GM18505 (cell line): ENCODE data around the gene PRR5.

Source experiments
- ATAC-seq: cut with Tn5 transposase; IDR thresholded peaks from one replicate; pipeline ENCODE4 v1.9.1; 2021; ENCODE audit not compliant: unreplicated experiment
- POLR2A ChIP-seq: IDR thresholded peaks from 4 replicates; pipeline ENCODE4 v1.6.1; 2011; ENCODE audit warnings: borderline replicate concordance; ENCODE audit not compliant: insufficient read depth, insufficient read length; ENCODE audit errors: extremely low read depth

Gene PRR5

GRCh38 chr22:44693756-44694155, 8.2 kb upstream of the PRR5 start:
- no peak for ATAC-seq
- no peak for TF ChIP-seq POLR2A

- no peak for TF ChIP-seq POLR2A
- ATAC-seq = no peak
These were observed 4.4 kb upstream of the PRR5 start for GRCh38 chr22:44697423-44698141.

- no peak for TF ChIP-seq POLR2A
- no peak for ATAC-seq
These were observed 3.2 kb upstream of the PRR5 start for GRCh38 chr22:44698531-44699421.

DNA sequence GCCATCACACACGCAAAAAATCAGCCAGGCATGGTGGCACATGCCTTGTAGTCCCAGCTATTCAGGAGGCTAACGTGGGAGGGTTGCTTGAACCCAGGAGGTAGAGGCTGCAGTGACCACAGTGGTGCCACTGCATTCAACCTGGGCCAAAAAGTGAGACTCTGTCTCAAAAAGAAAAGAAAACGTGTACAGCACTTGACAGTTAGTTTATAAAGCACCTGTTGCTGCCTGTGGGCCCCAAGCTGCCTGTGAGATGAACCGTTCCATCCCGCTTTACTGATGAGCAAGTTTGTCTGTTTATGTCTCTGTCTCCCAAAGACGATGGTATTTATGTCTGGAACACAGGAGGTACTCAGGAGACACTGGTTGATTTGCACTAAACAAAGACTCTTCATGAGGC, 1.5 kb upstream of the PRR5 start:
- no peak for ATAC-seq
- no peak for TF ChIP-seq POLR2A

- no peak for TF ChIP-seq POLR2A
- ATAC-seq = no peak
These were observed 715 bp upstream of the PRR5 start for GRCh38 chr22:44701187-44701790.

- ATAC-seq = peak; percentile 30
- TF ChIP-seq POLR2A = no peak
These were observed 635 bp downstream of the PRR5 start for GRCh38 chr22:44702479-44703198.

GRCh38 chr22:44703255-44703870, 1.4 kb downstream of the PRR5 start:
- TF ChIP-seq POLR2A = no peak
- no peak for ATAC-seq

DNA sequence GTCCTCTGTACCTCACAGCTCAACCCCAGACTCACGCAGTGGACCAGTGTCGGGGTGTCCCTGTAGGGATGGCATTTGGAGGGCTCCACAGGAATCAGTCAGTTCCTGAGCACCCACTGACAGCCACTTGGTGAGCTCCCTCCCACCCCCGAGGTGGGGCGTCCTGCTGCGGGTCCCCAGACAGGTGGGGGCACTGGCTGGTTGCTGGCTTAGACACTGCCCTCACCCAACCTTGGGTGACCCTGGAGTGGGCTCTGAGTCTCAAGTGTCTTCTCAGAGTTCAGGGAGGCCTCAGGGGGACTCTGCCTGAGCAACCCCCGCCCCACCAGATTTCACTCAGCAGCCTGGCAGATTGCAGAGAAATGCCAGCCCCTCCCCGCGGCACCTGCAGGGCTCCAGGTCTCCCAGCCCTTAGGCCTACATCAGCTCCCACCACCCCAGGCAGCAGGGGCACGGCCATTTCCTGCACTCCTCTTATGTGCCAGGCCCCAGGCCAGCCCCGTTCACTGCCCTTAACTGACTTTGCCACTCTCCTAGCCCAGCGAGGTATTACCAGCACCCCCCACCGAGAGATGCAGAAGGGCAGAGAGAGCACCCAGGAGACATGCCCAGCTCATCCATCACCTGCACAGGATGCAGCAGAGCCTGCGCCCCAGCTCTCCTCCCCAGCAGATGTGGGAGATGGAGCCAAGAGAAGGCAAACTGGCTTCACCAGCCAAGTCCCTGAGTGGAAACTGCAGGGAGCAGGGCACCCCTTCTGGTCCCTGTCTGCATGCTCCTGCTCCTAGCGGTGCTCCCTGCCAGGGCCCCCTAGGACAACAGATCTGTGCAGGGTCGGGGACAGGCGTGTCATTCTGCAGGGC, 2.4 kb downstream of the PRR5 start:
- no peak for ATAC-seq
- TF ChIP-seq POLR2A = no peak

DNA sequence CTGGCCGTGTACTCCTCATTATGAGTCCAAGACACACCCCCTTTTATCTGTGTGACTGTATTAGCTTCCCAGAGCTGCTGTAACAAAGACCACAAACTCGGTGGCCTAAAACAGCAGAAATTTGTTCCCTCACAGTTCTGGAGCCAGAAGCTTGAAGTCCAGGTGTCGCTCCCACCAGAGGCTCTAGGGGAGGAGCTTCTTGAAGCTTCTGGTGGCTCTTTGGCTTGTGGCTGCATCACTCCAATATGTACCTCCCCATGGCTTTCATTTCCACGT, 3.0 kb downstream of the PRR5 start:
- ATAC-seq = no peak
- TF ChIP-seq POLR2A = no peak

DNA sequence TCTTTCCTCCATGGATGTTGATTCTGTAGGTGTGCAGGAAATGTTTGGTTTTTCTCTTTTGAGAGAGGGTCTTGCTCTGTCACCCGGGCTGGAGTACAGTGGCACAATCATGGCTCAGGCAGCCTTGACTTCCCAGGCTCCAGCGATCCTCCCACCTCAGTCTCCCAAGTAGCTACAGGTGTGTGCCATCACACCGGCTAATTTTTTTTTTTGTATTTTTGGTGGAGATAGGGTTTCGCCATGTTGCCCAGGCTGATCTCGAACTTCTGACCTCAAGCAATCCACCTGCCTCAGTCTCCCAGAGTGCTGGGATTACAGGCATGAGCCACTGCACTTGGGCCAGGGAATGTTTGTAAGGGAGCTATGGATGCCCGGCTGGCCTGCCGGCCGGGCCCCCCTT, 4.5 kb downstream of the PRR5 start:
- ATAC-seq = no peak
- no peak for TF ChIP-seq POLR2A

DNA sequence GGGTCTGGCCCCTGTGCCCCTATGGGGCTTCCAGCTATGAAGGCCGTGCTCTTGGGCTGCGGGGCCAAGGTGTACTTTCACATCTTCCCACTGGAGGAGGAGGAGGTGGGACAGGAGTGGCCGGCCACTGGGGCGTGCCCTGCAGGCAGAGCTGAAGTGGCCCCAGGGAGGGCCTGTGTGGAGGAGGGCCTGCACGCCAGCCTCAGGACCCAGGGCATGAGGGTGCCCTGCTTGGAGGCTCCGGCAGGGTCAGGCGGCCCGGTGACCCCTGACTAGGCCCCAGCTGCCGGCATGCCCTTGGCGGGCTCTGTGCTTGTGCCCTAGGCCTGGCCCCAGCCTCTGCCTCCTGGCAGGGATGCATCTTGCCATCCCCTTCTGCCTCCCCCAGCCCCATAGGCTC, 5.2 kb downstream of the PRR5 start:
- no peak for ATAC-seq
- no peak for TF ChIP-seq POLR2A

GRCh38 chr22:44707752-44708151, 5.7 kb downstream of the PRR5 start:
- no peak for ATAC-seq
- TF ChIP-seq POLR2A = no peak
